GM12878 (cell line): ENCODE results near the gene SMC1B. TPM values are rescaled to one million over a fixed set of nuclear protein-coding genes. Genes with fewer than 3 reads are reported as not detected.

Experiments used
- ATAC-seq: fragments of 200-7000 bp; cut with Tn5 transposase; 3 replicates; pipeline ENCODE4 v1.9.1; 2020; ENCODE audit warnings: mild to moderate bottlenecking, moderate library complexity
- BruUV-seq: library from RNA; stranded (reverse); fragments of 400-500 nt; replicated peaks from 2 replicates; lab custom pipeline; 2021; lab: Mats Ljungman, UMichigan
- CTCF ChIA-PET: fragments of 300-600 bp; sonication (Branson Sonifier 250); formaldehyde crosslinking; extraction: SDS; loops from one replicate; lab custom pipeline; 2021; ENCODE audit warnings: inconsistent platforms; lab: Yijun Ruan, JAX
- POLR2A ChIA-PET: fragments of 350-600 bp; formaldehyde crosslinking; extraction: SDS; loops from one replicate; lab custom pipeline; 2021; ENCODE audit warnings: inconsistent platforms; lab: Charles Lee
- RAD21 ChIA-PET: fragments of 300-600 bp; sonication (Branson Sonifier 250); formaldehyde crosslinking; loops from one replicate; lab custom pipeline; 2023; ENCODE audit warnings: antibody characterized with exemption; ENCODE audit not compliant: unreplicated experiment; lab: Charles Lee
- SMC1A ChIA-PET: fragments of 300-600 bp; sonication (Branson Sonifier 250); formaldehyde crosslinking; loops from one replicate; lab custom pipeline; 2023; ENCODE audit not compliant: unreplicated experiment, uncharacterized antibody; lab: Charles Lee
- DNase-seq: peaks from one replicate; pipeline ENCODE4 v3.0.0-alpha.2; 2011; ENCODE audit warnings: low read depth, low spot score
- FAIRE-seq: peaks from 3 replicates; lab custom pipeline; 2011; peaks lifted over from hg19 to GRCh38; lab: Jason Lieb, UNC
- H2AFZ ChIP-seq: 2 replicates; pipeline ENCODE4 v1.6.0; 2011; ENCODE audit warnings: low read depth, low read length, control low read depth; ENCODE audit not compliant: control insufficient read depth
- H3K27ac ChIP-seq: 2 replicates; pipeline ENCODE4 v1.5.1; 2011; ENCODE audit warnings: control low read depth; ENCODE audit not compliant: control insufficient read depth, insufficient read depth
- H3K27me3 ChIP-seq, 2 experiments: replicated peaks in 1 of 2; 2 replicates each; pipeline versions ENCODE4 v1.6.0 to v1.6.1; 2011; ENCODE audit warnings: low read length in 1 of 2; ENCODE audit not compliant: control insufficient read depth in 2 of 2, insufficient read depth in 2 of 2
- H3K36me3 ChIP-seq, 2 experiments: 2 replicates each; pipeline ENCODE4 v1.5.1; 2011; ENCODE audit warnings: low read length in 1 of 2; ENCODE audit not compliant: control insufficient read depth in 2 of 2, insufficient read depth in 2 of 2
- H3K4me1 ChIP-seq: 2 replicates; pipeline ENCODE4 v1.6.1; 2011; ENCODE audit warnings: mild to moderate bottlenecking, low read length, moderate library complexity, mixed read lengths; ENCODE audit not compliant: control insufficient read depth, insufficient read depth
- H3K4me2 ChIP-seq: 2 replicates; pipeline ENCODE4 v1.6.0; 2011; ENCODE audit warnings: control low read depth; ENCODE audit not compliant: control insufficient read depth, insufficient read depth
- H3K4me3 ChIP-seq: fragments of 200-600 bp; sonication (generic); 2 replicates; pipeline ENCODE4 v1.5.1; 2016
- H3K79me2 ChIP-seq: 2 replicates; pipeline ENCODE4 v1.6.0; 2011; ENCODE audit warnings: low read length; ENCODE audit not compliant: control insufficient read depth, insufficient read depth
- H3K9ac ChIP-seq: 2 replicates; pipeline ENCODE4 v1.8.0; 2011; ENCODE audit warnings: low read length, control low read depth, mixed read lengths; ENCODE audit not compliant: control insufficient read depth, insufficient read depth
- H3K9me3 ChIP-seq: replicated peaks from 3 replicates; pipeline ENCODE4 v1.5.1; 2011; ENCODE audit warnings: mild to moderate bottlenecking, low read length; ENCODE audit not compliant: control insufficient read depth, insufficient read depth
- H4K20me1 ChIP-seq: 2 replicates; pipeline ENCODE4 v1.6.0; 2011; ENCODE audit not compliant: control insufficient read depth, insufficient read depth
- ASH2L ChIP-seq: fragments of 300-600, 200-600 bp; sonication (generic); IDR thresholded peaks from 2 replicates; pipeline ENCODE4 v1.6.1; 2017; ENCODE audit warnings: low read depth, mild to moderate bottlenecking, borderline replicate concordance
- BCL3 ChIP-seq: IDR thresholded peaks from 2 replicates; pipeline ENCODE4 v1.6.1; 2011; ENCODE audit warnings: borderline replicate concordance, low read depth, mild to moderate bottlenecking, moderate library complexity, low read length; ENCODE audit not compliant: insufficient read depth, poor library complexity, severe bottlenecking
- BHLHE40 ChIP-seq, 2 experiments: fragments of 450-650 bp in 1 of 2; IDR thresholded peaks; 2 replicates each; pipeline ENCODE4 v1.6.1; 2011 to 2017; ENCODE audit warnings: low read depth in 2 of 2, borderline replicate concordance in 1 of 2, improper control_type of control experiment in 1 of 2, low read length in 1 of 2, mild to moderate bottlenecking in 1 of 2
- CBX5 ChIP-seq: sonication (generic); IDR thresholded peaks from 2 replicates; pipeline ENCODE4 v1.6.1; 2016; ENCODE audit warnings: low read depth, moderate library complexity, mild to moderate bottlenecking, inconsistent platforms
- E2F8 ChIP-seq: fragments of 450-650 bp; IDR thresholded peaks from 2 replicates; pipeline ENCODE4 v1.6.1; 2018; ENCODE audit warnings: mild to moderate bottlenecking, low read depth, moderate library complexity; ENCODE audit not compliant: partially characterized antibody
- EZH2 ChIP-seq: IDR thresholded peaks from 2 replicates; pipeline ENCODE4 v1.6.1; 2012; ENCODE audit warnings: low read depth, mild to moderate bottlenecking, control low read depth, inconsistent platforms, low read length, borderline replicate concordance; ENCODE audit not compliant: control insufficient read depth
- HDGF ChIP-seq: fragments of 450-650 bp; IDR thresholded peaks from 2 replicates; pipeline ENCODE4 v1.6.1; 2016; ENCODE audit warnings: antibody characterized with exemption
- IRF4 ChIP-seq: IDR thresholded peaks from 2 replicates; pipeline ENCODE4 v1.6.1; 2011; ENCODE audit warnings: low read depth, low read length
- NR2C2 ChIP-seq: IDR thresholded peaks from 2 replicates; pipeline ENCODE4 v1.6.1; 2011; ENCODE audit warnings: borderline replicate concordance, low read depth; ENCODE audit not compliant: control insufficient read depth, insufficient read length
- POLR2AphosphoS2 ChIP-seq: IDR thresholded peaks from 2 replicates; pipeline ENCODE4 v1.6.1; 2011; ENCODE audit warnings: low read depth, mild to moderate bottlenecking, low read length, improper control_type of control experiment, moderate library complexity
- RELA ChIP-seq: fragments of 450-650 bp; IDR thresholded peaks from 2 replicates; pipeline ENCODE4 v1.8.0; 2014; ENCODE audit warnings: borderline replicate concordance; ENCODE audit not compliant: partially characterized antibody
- RFX5 ChIP-seq: IDR thresholded peaks from 2 replicates; pipeline ENCODE4 v1.6.1; 2011; ENCODE audit warnings: low read depth, low read length, improper control_type of control experiment
- SMAD5 ChIP-seq: IDR thresholded peaks from 2 replicates; pipeline ENCODE4 v1.6.1; 2016; ENCODE audit warnings: antibody characterized with exemption, low read depth
- TCF3 ChIP-seq: IDR thresholded peaks from 2 replicates; pipeline ENCODE4 v1.6.1; 2012; ENCODE audit warnings: low read depth, mild to moderate bottlenecking, low read length, borderline replicate concordance; ENCODE audit not compliant: insufficient read depth
- TCF7 ChIP-seq: IDR thresholded peaks from 2 replicates; pipeline ENCODE4 v1.6.1; 2014; ENCODE audit warnings: antibody characterized with exemption, borderline replicate concordance
- ZNF384 ChIP-seq: IDR thresholded peaks from 2 replicates; pipeline ENCODE4 v1.6.1; 2012; ENCODE audit warnings: low read depth, mild to moderate bottlenecking, low read length, improper control_type of control experiment, borderline replicate concordance
- ZNF622 ChIP-seq: fragments of 450-650 bp; IDR thresholded peaks from 2 replicates; pipeline ENCODE4 v1.6.1; 2017; ENCODE audit warnings: mild to moderate bottlenecking, inconsistent platforms
- ZSCAN29 ChIP-seq: fragments of 450-650 bp; IDR thresholded peaks from 2 replicates; pipeline ENCODE4 v1.6.1; 2017; ENCODE audit warnings: mild to moderate bottlenecking, moderate library complexity
- WGBS: methylation state at CpG from one replicate; pipeline ENCODE4 v1.1.6; 2016; ENCODE audit warnings: low lambda C conversion rate; ENCODE audit not compliant: insufficient replicate concordance, insufficient coverage; ENCODE audit errors: missing lambda C conversion rate; 5-methylcytosine and 5-hydroxymethylcytosine counted together
- in situ Hi-C: fragments of 300-500 bp; cut with MboI; formaldehyde crosslinking; loops from 9 replicates; pipeline ENCODE4 v1.14.3; 2018; ENCODE audit warnings: mixed read lengths
- intact Hi-C: fragments of 100-400 bp; cut with micrococcal nuclease; formaldehyde crosslinking; loops from one replicate; pipeline ENCODE4 v1.14.2; 2022; ENCODE audit not compliant: unreplicated experiment
- polyA plus RNA-seq, 11 experiments: library from polyadenylated mRNA; depleted of rRNA in 4 of 11; unstranded in 6 of 11; stranded (reverse) in 5 of 11; fragments of >200 nt; fragmentation: Nextera tagmentation in 4 of 11; fragmentation: Illumina TruSeq in 1 of 11; extraction: Ambion mirVana in 4 of 11; extraction: Trizol in 1 of 11; gene quantifications; 1 replicate in 1 of 11; 2 replicates in 10 of 11; pipeline versions ENCODE4 v1.2.1 to v1.2.3, GENCODE V29; 2011 to 2016; ENCODE audit warnings: inconsistent platforms in 2 of 11, missing spikeins in 2 of 11, low read depth in 1 of 11
- total RNA-seq, 4 experiments: library from RNA; depleted of rRNA in 3 of 4; stranded (reverse); fragments of >200 nt in 3 of 4; fragmentation: Illumina TruSeq in 1 of 4; extraction: Trizol in 1 of 4; gene quantifications; 2 replicates each; pipeline versions ENCODE4 v1.2.1 to v1.2.3, GENCODE V29; 2013 to 2021

SMC1B gene
- total and polyA plus RNA-seq, 10 of the 15 experiments (the other 5 are each of a cell fraction or from before 2014, with no cell fraction given): not detected

GRCh38 chr22:45454275-45454674 is 40.9 kb upstream of the SMC1B start (continued):
- TF ChIP-seq SMAD5: no peak
- TF ChIP-seq ASH2L: no peak
- TF ChIP-seq TCF7: no peak

DNA sequence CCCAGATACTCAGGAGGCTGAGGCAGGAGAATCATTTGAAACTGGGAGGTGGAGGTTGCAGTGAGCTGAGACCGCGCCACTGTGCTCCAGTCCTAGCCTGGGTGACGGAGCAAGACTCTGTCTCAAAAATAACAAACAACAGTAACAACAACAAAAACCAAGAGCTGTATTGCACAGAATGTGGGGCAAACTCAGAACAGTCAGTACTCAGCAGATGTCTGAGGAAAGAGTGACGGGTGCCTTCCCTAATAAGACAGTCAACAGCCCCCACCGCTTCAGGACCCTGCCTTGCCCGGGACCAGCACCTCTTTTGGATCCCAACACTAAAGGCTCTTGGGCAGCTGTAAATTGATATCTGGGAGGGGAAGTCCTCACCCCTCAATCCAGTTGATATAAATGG is 40.4 kb upstream of the SMC1B start:
- intact Hi-C loops (no loop called here), in situ Hi-C loops (loop anchor here (5.0 kb wide), 1 partner anchor 51 kb away; no protein-coding TSS in a partner anchor)
- Histone ChIP-seq H3K4me1 (no peaks in the 10 kb centered on the region), H3K4me3 (no peak overlapping the region), H3K9ac (no peak overlapping the region), H3K9me3 (no peaks in the 10 kb centered on the region), H2AFZ (no peak overlapping the region), H3K36me3 (no peaks in the 10 kb centered on the region), H3K79me2 (no peaks in the 10 kb centered on the region), H3K27ac (no peak overlapping the region), H3K4me2 (no peak overlapping the region), H4K20me1 (no peaks in the 10 kb centered on the region), H3K27me3 (no peaks in the 10 kb centered on the region; a peak in 2 of 4 replicates)
- CTCF ChIA-PET: no interaction called here
- no peak for ATAC-seq
- POLR2A ChIA-PET: no interaction called here
- no peak for DNase-seq
- SMC1A ChIA-PET: no interaction called here
- TF ChIP-seq HDGF (no peak), IRF4 (no peak), ZNF384 (no peak), BHLHE40 (IDR thresholded peaks at IDR 0.05; ENCODE audit: borderline replicate concordance in 1 of 2, low read depth in 2 of 2, low read length in 1 of 2) (no peak), RELA (no peak), POLR2AphosphoS2 (no peak), EZH2 (no peak), RFX5 (no peak), ASH2L (no peak), TCF3 (no peak), E2F8 (no peak), ZNF622 (no peak), BCL3 (no peak), NR2C2 (no peak), CBX5 (no peak), ZSCAN29 (no peak)
- FAIRE-seq: no peak
- no TSS peak for BruUV-seq
- RAD21 ChIA-PET: no interaction called here
- 39% methylated on average over 6 of the region's 6 CpGs for WGBS
